SK-N-SH (cell line): Measurements from ENCODE around the gene PRSS16. TPM values are rescaled to one million over a fixed set of nuclear protein-coding genes. Genes with fewer than 3 reads are reported as not detected.

Source experiments
- CTCF ChIA-PET: fragments of 300-600, 350-600 bp; formaldehyde crosslinking; extraction: SDS; loops from one replicate; lab custom pipeline; 2021; lab: Yijun Ruan, JAX
- POLR2A ChIA-PET: fragments of 350-600 bp; sonication (Branson Sonifier 250); formaldehyde crosslinking; extraction: SDS; loops from one replicate; lab custom pipeline; 2020; ENCODE audit warnings: antibody characterized with exemption, inconsistent platforms; lab: Yijun Ruan, JAX
- DNase-seq: peaks from one replicate; pipeline ENCODE4 v3.0.0; 2012
- H2AFZ ChIP-seq: fragments of 200-600 bp; sonication (generic); 2 replicates; pipeline ENCODE4 v1.8.1; 2016; ENCODE audit warnings: antibody characterized with exemption, mild to moderate bottlenecking, low read depth
- H3F3A ChIP-seq: fragments of 200-600 bp; sonication (generic); replicated peaks from 2 replicates; pipeline ENCODE3; 2016; ENCODE audit warnings: antibody characterized with exemption, mild to moderate bottlenecking; ENCODE audit not compliant: insufficient read depth
- H3K27ac ChIP-seq, 2 experiments: fragments of 200-500 bp in 1 of 2; fragments of 200-600 bp in 1 of 2; sonication (Bioruptor generic) in 1 of 2; sonication (generic), shearing (Covaris generic) in 1 of 2; 2 replicates each; pipeline versions ENCODE4 v1.5.1 to v1.6.1; 2014 to 2016; ENCODE audit warnings: low read depth in 2 of 2, inconsistent platforms in 1 of 2, low read length in 1 of 2, mild to moderate bottlenecking in 1 of 2, mixed read lengths in 1 of 2
- H3K27me3 ChIP-seq: fragments of 200-600 bp; sonication (generic), shearing (Covaris generic); 2 replicates; pipeline ENCODE4 v1.6.1; 2016; ENCODE audit warnings: mixed run types; ENCODE audit not compliant: insufficient read depth
- H3K36me3 ChIP-seq, 2 experiments: fragments of 200-500 bp in 1 of 2; fragments of 200-600 bp in 1 of 2; sonication (Bioruptor generic) in 1 of 2; sonication (generic) in 1 of 2; replicated peaks in 1 of 2; 2 replicates each; pipeline versions ENCODE3 to v1.5.1; 2014 to 2016; ENCODE audit warnings: low read length in 1 of 2, mild to moderate bottlenecking in 1 of 2; ENCODE audit not compliant: insufficient read depth in 2 of 2, control insufficient read depth in 1 of 2
- H3K4me1 ChIP-seq, 2 experiments: fragments of 200-500 bp in 1 of 2; fragments of 200-600 bp in 1 of 2; sonication (Bioruptor generic) in 1 of 2; sonication (generic), shearing (Covaris generic) in 1 of 2; 2 replicates each; pipeline versions ENCODE4 v1.5.1 to v1.6.1; 2014 to 2016; ENCODE audit warnings: low read depth in 1 of 2, low read length in 1 of 2, mixed run types in 1 of 2; ENCODE audit not compliant: insufficient read depth in 2 of 2, control insufficient read depth in 1 of 2
- H3K4me2 ChIP-seq: fragments of 200-600 bp; sonication (generic), shearing (Covaris generic); 2 replicates; pipeline ENCODE4 v1.6.1; 2017; ENCODE audit warnings: mixed run types
- H3K4me3 ChIP-seq, 2 experiments: fragments of 200-500 bp in 1 of 2; fragments of 200-600 bp in 1 of 2; sonication (Bioruptor generic) in 1 of 2; sonication (generic), shearing (Covaris generic) in 1 of 2; 2 replicates each; pipeline versions ENCODE4 v1.5.1 to v1.8.1; 2014 to 2016; ENCODE audit warnings: low read depth in 2 of 2, inconsistent platforms in 1 of 2, low read length in 1 of 2, mild to moderate bottlenecking in 1 of 2, mixed read lengths in 1 of 2, moderate library complexity in 1 of 2
- H3K79me2 ChIP-seq: fragments of 200-600 bp; sonication (generic); 2 replicates; pipeline ENCODE4 v1.8.1; 2017; ENCODE audit warnings: mild to moderate bottlenecking; ENCODE audit not compliant: insufficient read depth
- H3K9ac ChIP-seq: fragments of 200-600 bp; sonication (generic); 2 replicates; pipeline ENCODE4 v1.6.1; 2017; ENCODE audit warnings: mixed run types
- H3K9me2 ChIP-seq: fragments of 200-600 bp; sonication (generic); 2 replicates; pipeline ENCODE4 v1.6.1; 2017; ENCODE audit warnings: mixed run types
- H3K9me3 ChIP-seq: fragments of 200-600 bp; sonication (generic); 2 replicates; pipeline ENCODE4 v1.6.1; 2017; ENCODE audit warnings: mixed run types, mild to moderate bottlenecking, moderate library complexity
- H4K20me1 ChIP-seq: fragments of 200-600 bp; sonication (generic); 2 replicates; pipeline ENCODE4 v1.6.1; 2017; ENCODE audit warnings: mild to moderate bottlenecking, mixed run types; ENCODE audit not compliant: insufficient read depth
- CHD2 ChIP-seq: fragments of 150-350 bp; IDR thresholded peaks from 2 replicates; pipeline ENCODE4 v1.6.1; 2018; ENCODE audit warnings: low read length; ENCODE audit not compliant: partially characterized antibody
- EP300 ChIP-seq, 2 experiments: IDR thresholded peaks; 2 replicates each; pipeline versions ENCODE4 v1.4.0 to v1.6.1; 2012; ENCODE audit warnings: borderline replicate concordance in 1 of 2, low read depth in 1 of 2, low read length in 1 of 2
- FOSL2 ChIP-seq: IDR thresholded peaks from 2 replicates; pipeline ENCODE4 v1.4.0; 2012; ENCODE audit warnings: low read depth, mild to moderate bottlenecking, moderate library complexity, borderline replicate concordance
- FOXM1 ChIP-seq: IDR thresholded peaks from 2 replicates; pipeline ENCODE4 v1.4.0; 2012; ENCODE audit warnings: low read depth, mild to moderate bottlenecking
- GATA2 ChIP-seq: sonication (generic); formaldehyde crosslinking; IDR thresholded peaks from 2 replicates; pipeline ENCODE4 v1.5.0; 2020; ENCODE audit warnings: mild to moderate bottlenecking, missing genetic modification reagents
- JUND ChIP-seq: IDR thresholded peaks from 2 replicates; pipeline ENCODE4 v1.4.0; 2012
- MXI1 ChIP-seq: IDR thresholded peaks from 2 replicates; pipeline ENCODE4 v1.6.1; 2012; ENCODE audit warnings: mild to moderate bottlenecking, low read depth, low read length, improper control_type of control experiment
- NFIC ChIP-seq: IDR thresholded peaks from 2 replicates; pipeline ENCODE4 v1.4.0; 2012; ENCODE audit warnings: borderline replicate concordance
- POLR2AphosphoS5 ChIP-seq: IDR thresholded peaks from 2 replicates; pipeline ENCODE4 v1.6.1; 2012; ENCODE audit warnings: low read depth, low read length
- RFX5 ChIP-seq: IDR thresholded peaks from 2 replicates; pipeline ENCODE4 v1.6.1; 2012; ENCODE audit warnings: mild to moderate bottlenecking, improper control_type of control experiment, low read length
- RXRA ChIP-seq: IDR thresholded peaks from 2 replicates; pipeline ENCODE4 v1.4.0; 2012; ENCODE audit warnings: low read depth, mild to moderate bottlenecking, borderline replicate concordance
- SIN3A ChIP-seq: IDR thresholded peaks from 2 replicates; pipeline ENCODE4 v1.6.1; 2012; ENCODE audit warnings: low read depth, mild to moderate bottlenecking, low read length, moderate library complexity, borderline replicate concordance
- SMC3 ChIP-seq: IDR thresholded peaks from 2 replicates; pipeline ENCODE4 v1.6.1; 2012; ENCODE audit warnings: low read depth, low read length, improper control_type of control experiment
- TAF1 ChIP-seq: IDR thresholded peaks from 2 replicates; pipeline ENCODE4 v1.6.1; 2012; ENCODE audit warnings: low read depth, mild to moderate bottlenecking, low read length, moderate library complexity, borderline replicate concordance
- USF1 ChIP-seq: IDR thresholded peaks from 2 replicates; pipeline ENCODE4 v1.4.0; 2012; ENCODE audit warnings: low read depth, borderline replicate concordance
- USF2 ChIP-seq: fragments of 150-350 bp; IDR thresholded peaks from 2 replicates; pipeline ENCODE4 v1.6.1; 2017; ENCODE audit warnings: antibody characterized with exemption, low read length, low read depth, borderline replicate concordance
- WGBS: methylation state at CpG from one replicate; pipeline ENCODE4 v1.1.6; 2017; ENCODE audit warnings: low lambda C conversion rate; 5-methylcytosine and 5-hydroxymethylcytosine counted together
- polyA plus RNA-seq, 3 experiments: library from polyadenylated mRNA; depleted of rRNA; stranded (reverse); fragments of >200 nt; gene quantifications; 2 replicates each; pipeline ENCODE4 v1.2.3, GENCODE V29; 2012
- TF ChIP-seq, protein P1 (sequence below): IDR thresholded peaks from 2 replicates; pipeline ENCODE4 v1.4.0; 2012; ENCODE audit warnings: low read depth
- TF ChIP-seq, protein P2 (sequence below): IDR thresholded peaks from 2 replicates; pipeline ENCODE4; 2012

Gene PRSS16
- polyA plus RNA-seq, 1 of the 3 experiments (the other 2 are of a cell fraction) = 0.07 TPM

GRCh38 chr6:27281105-27281539, 33.6 kb downstream of the PRSS16 start (continued):
- TF ChIP-seq TAF1 (no peak), USF2 (no peak), MXI1 (no peak), EP300 (IDR thresholded peaks at IDR 0.05; ENCODE audit: borderline replicate concordance in 1 of 2, low read depth in 1 of 2, low read length in 1 of 2) (no peak), NFIC (no peak), FOSL2 (no peak), CHD2 (no peak)
- TF ChIP-seq, protein P1, sequence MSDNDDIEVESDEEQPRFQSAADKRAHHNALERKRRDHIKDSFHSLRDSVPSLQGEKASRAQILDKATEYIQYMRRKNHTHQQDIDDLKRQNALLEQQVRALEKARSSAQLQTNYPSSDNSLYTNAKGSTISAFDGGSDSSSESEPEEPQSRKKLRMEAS = no peak
- TF ChIP-seq, protein P2, sequence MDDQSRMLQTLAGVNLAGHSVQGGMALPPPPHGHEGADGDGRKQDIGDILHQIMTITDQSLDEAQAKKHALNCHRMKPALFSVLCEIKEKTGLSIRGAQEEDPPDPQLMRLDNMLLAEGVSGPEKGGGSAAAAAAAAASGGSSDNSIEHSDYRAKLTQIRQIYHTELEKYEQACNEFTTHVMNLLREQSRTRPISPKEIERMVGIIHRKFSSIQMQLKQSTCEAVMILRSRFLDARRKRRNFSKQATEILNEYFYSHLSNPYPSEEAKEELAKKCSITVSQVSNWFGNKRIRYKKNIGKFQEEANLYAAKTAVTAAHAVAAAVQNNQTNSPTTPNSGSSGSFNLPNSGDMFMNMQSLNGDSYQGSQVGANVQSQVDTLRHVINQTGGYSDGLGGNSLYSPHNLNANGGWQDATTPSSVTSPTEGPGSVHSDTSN = no peak
- TF ChIP-seq, all 33 proteins: peak for 0

DNA sequence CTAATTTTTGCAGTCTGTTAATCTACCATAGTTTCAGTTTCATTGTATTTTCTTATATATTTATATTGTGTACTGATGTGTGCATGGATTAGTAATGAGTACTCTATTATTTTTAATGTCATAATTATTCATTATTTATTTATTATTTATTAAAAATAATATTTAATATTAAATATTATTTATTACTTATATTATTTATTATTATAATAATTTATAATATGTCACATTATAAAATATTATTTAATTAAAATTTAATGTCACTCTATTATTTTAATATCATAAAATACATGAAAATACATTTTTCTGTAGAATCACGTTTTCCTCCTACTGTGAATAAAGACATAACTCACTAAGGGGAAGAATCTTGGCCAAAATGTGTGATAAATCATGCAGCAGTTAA, 34.1 kb downstream of the PRSS16 start:
- Histone ChIP-seq H3K9me2 (no peaks in the 10 kb centered on the region), H3K36me3 (no peaks in the 10 kb centered on the region), H2AFZ (no peak overlapping the region), H3K4me2 (no peak overlapping the region), H3F3A (peaks cover 6% of the 10 kb centered on the region), H3K27me3 (peaks cover 71% of the 10 kb centered on the region), H3K4me3 (no peak overlapping the region), H3K4me1 (peaks cover 0 to 2% of the 10 kb centered on the region in 2 experiments; a peak in 1 of 4 replicates), H3K79me2 (no peaks in the 10 kb centered on the region), H3K9ac (no peak overlapping the region), H4K20me1 (no peaks in the 10 kb centered on the region), H3K27ac (no peak overlapping the region), H3K9me3 (no peaks in the 10 kb centered on the region)
- no peak for DNase-seq
- POLR2A ChIA-PET = no interaction called here
- CTCF ChIA-PET = interaction anchor here (0.8 kb wide), 1 partner anchor 471 kb away, joined by 3 read pairs; no protein-coding TSS in a partner anchor
- WGBS = 4% methylated on average over 1 of the region's 1 CpG
- no peak for TF ChIP-seq RXRA
- no peak for TF ChIP-seq GATA2

GRCh38 chr6:27283279-27283678, 35.8 kb downstream of the PRSS16 start:
- POLR2A ChIA-PET = interaction anchor here (0.6 kb wide), 1 partner anchor 40 kb away, joined by 3 read pairs; no protein-coding TSS in a partner anchor
- no peak overlapping the region for H3K4me2 ChIP-seq
- no peak for DNase-seq

More at GRCh38 chr6:27283279-27283678, 35.8 kb downstream of the PRSS16 start:
- Histone ChIP-seq H3K36me3 (no peaks in the 10 kb centered on the region), H4K20me1 (no peaks in the 10 kb centered on the region), H2AFZ (no peak overlapping the region), H3K9ac (no peak overlapping the region), H3K4me3 (no peak overlapping the region), H3K27ac (no peak overlapping the region), H3K9me2 (no peaks in the 10 kb centered on the region), H3K79me2 (no peaks in the 10 kb centered on the region), H3K27me3 (peaks cover 73% of the 10 kb centered on the region), H3K4me1 (peaks cover 0 to 2% of the 10 kb centered on the region in 2 experiments; a peak in 1 of 4 replicates), H3F3A (peaks cover 6% of the 10 kb centered on the region), H3K9me3 (no peaks in the 10 kb centered on the region)
- 20% methylated on average over 16 of the region's 16 CpGs for WGBS
- TF ChIP-seq FOXM1 (no peak), SMC3 (no peak), FOSL2 (no peak), TAF1 (no peak), RFX5 (no peak), POLR2AphosphoS5 (no peak), USF1 (no peak), SIN3A (no peak), GATA2 (no peak), JUND (no peak)
- TF ChIP-seq, protein P2 = no peak
- CTCF ChIA-PET = no interaction called here
